Endothelial cell of umbilical vein (primary cell): ENCODE results near the gene HTRA2. TPM values are rescaled to one million over a fixed set of nuclear protein-coding genes. Genes with fewer than 3 reads are reported as not detected.
A peak's percentile ranks its signal among the peaks of the same experiment; 100 is the strongest.

Experiments used
- BruUV-seq: library from RNA; stranded (reverse); fragments of 400-500 nt; replicated peaks from 2 replicates; lab custom pipeline; 2021; lab: Mats Ljungman, UMichigan
- CTCF ChIA-PET: fragments of 300-600, 350-600 bp; sonication (Branson Sonifier 250); formaldehyde crosslinking; loops from one replicate; lab custom pipeline; 2021; ENCODE audit warnings: antibody characterized with exemption, inconsistent platforms; lab: Charles Lee
- POLR2A ChIA-PET: fragments of 300-600, 350-600 bp; sonication (Branson Sonifier 250); formaldehyde crosslinking; loops from one replicate; lab custom pipeline; 2021; ENCODE audit warnings: antibody characterized with exemption, inconsistent platforms; lab: Charles Lee
- DNase-seq: peaks from one replicate; pipeline ENCODE4 v3.0.0-alpha.2; 2011; ENCODE audit warnings: low read depth, low spot score
- FAIRE-seq: peaks from 2 replicates; lab custom pipeline; 2011; peaks lifted over from hg19 to GRCh38; lab: Jason Lieb, UNC
- H2AFZ ChIP-seq: 2 replicates; pipeline ENCODE4 v1.6.0; 2012; ENCODE audit warnings: low read depth, low read length, control low read depth, inconsistent platforms
- H3K27ac ChIP-seq: 2 replicates; pipeline ENCODE4 v1.5.1; 2011; ENCODE audit warnings: low read depth, mild to moderate bottlenecking, control low read depth, low read length, moderate library complexity; ENCODE audit not compliant: insufficient read depth
- H3K27me3 ChIP-seq, 2 experiments: 2 replicates each; pipeline versions ENCODE4 v1.6.0 to v1.6.1; 2011; ENCODE audit warnings: low read length in 2 of 2, mixed read lengths in 1 of 2; ENCODE audit not compliant: control insufficient read depth in 2 of 2, insufficient read depth in 2 of 2
- H3K36me3 ChIP-seq, 2 experiments: 2 replicates in 1 of 2; 3 replicates in 1 of 2; pipeline ENCODE4 v1.5.1; 2011; ENCODE audit warnings: low read length in 2 of 2, mild to moderate bottlenecking in 1 of 2, moderate library complexity in 1 of 2; ENCODE audit not compliant: control insufficient read depth in 2 of 2, insufficient read depth in 2 of 2; ENCODE audit errors: extremely low read depth in 1 of 2
- H3K4me1 ChIP-seq: 3 replicates; pipeline ENCODE4 v1.5.1; 2011; ENCODE audit warnings: mild to moderate bottlenecking, low read length; ENCODE audit not compliant: control insufficient read depth, insufficient read depth; ENCODE audit errors: extremely low read depth
- H3K4me2 ChIP-seq: 2 replicates; pipeline ENCODE4 v1.6.1; 2011; ENCODE audit warnings: low read length, control low read depth, mixed read lengths; ENCODE audit not compliant: insufficient read depth
- H3K4me3 ChIP-seq, 3 experiments: fragments of 200-600 bp in 1 of 3; sonication (generic), shearing (Covaris generic) in 1 of 3; replicated peaks in 1 of 3; 2 replicates each; pipeline ENCODE4 v1.5.1; 2011 to 2016; ENCODE audit warnings: control low read depth in 3 of 3, low read length in 3 of 3, mild to moderate bottlenecking in 2 of 3, inconsistent platforms in 1 of 3, low read depth in 1 of 3, moderate library complexity in 1 of 3; ENCODE audit not compliant: insufficient read depth in 1 of 3
- H3K79me2 ChIP-seq: 2 replicates; pipeline ENCODE4 v1.6.0; 2012; ENCODE audit warnings: low read length, inconsistent platforms; ENCODE audit not compliant: control insufficient read depth, insufficient read depth
- H3K9ac ChIP-seq: replicated peaks from 2 replicates; pipeline ENCODE3; 2011; ENCODE audit warnings: low read length, control low read depth; ENCODE audit not compliant: insufficient read depth; ENCODE audit errors: extremely low read depth
- H3K9me1 ChIP-seq: replicated peaks from 3 replicates; pipeline ENCODE4 v1.6.0; 2011; ENCODE audit warnings: mild to moderate bottlenecking, low read length; ENCODE audit not compliant: control insufficient read depth, insufficient read depth; ENCODE audit errors: extremely low read depth
- H3K9me3 ChIP-seq: replicated peaks from 2 replicates; pipeline ENCODE4 v1.5.1; 2012; ENCODE audit warnings: low read length, inconsistent platforms; ENCODE audit not compliant: control insufficient read depth, insufficient read depth
- H4K20me1 ChIP-seq: replicated peaks from 2 replicates; pipeline ENCODE3; 2011; ENCODE audit warnings: mild to moderate bottlenecking, low read length; ENCODE audit not compliant: control insufficient read depth, insufficient read depth; ENCODE audit errors: extremely low read depth
- EZH2 ChIP-seq: IDR thresholded peaks from 2 replicates; pipeline ENCODE4 v1.6.1; 2012; ENCODE audit warnings: borderline replicate concordance, low read depth, mild to moderate bottlenecking, moderate library complexity, low read length, inconsistent platforms; ENCODE audit not compliant: severe bottlenecking
- FOS ChIP-seq: IDR thresholded peaks from 2 replicates; pipeline ENCODE4 v1.6.1; 2011; ENCODE audit warnings: mild to moderate bottlenecking, low read length, moderate library complexity, borderline replicate concordance; ENCODE audit not compliant: insufficient read depth
- GATA2 ChIP-seq: IDR thresholded peaks from 2 replicates; pipeline ENCODE4 v1.7.0; 2011; ENCODE audit warnings: low read depth, mild to moderate bottlenecking, moderate library complexity, mixed read lengths, low read length; ENCODE audit not compliant: insufficient read length, insufficient read depth
- JUN ChIP-seq: IDR thresholded peaks from 2 replicates; pipeline ENCODE4 v1.6.1; 2011; ENCODE audit warnings: borderline replicate concordance, low read depth; ENCODE audit not compliant: insufficient read length, insufficient read depth
- MYC ChIP-seq: IDR thresholded peaks from one replicate; pipeline ENCODE4 v1.6.1; 2011; ENCODE audit warnings: mild to moderate bottlenecking, low read depth, low read length
- POLR2A ChIP-seq: IDR thresholded peaks from 2 replicates; pipeline ENCODE4 v1.6.1; 2012; ENCODE audit warnings: low read depth, mild to moderate bottlenecking, control low read depth, low read length
- POLR2AphosphoS5 ChIP-seq: IDR thresholded peaks from 2 replicates; pipeline ENCODE4 v1.6.1; 2012; ENCODE audit warnings: low read depth, mild to moderate bottlenecking, control low read depth, low read length, moderate library complexity; ENCODE audit not compliant: insufficient read depth
- dilution Hi-C: fragments of 300-500 bp; cut with MboI; formaldehyde crosslinking; loops from one replicate; pipeline ENCODE4 v1.15.0; 2019; ENCODE audit warnings: low sequenced_read_pairs; ENCODE audit not compliant: extremely low pct_ligation_motif_present
- intact Hi-C: fragments of 100-400 bp; cut with micrococcal nuclease; formaldehyde crosslinking; loops from one replicate; pipeline ENCODE4 v1.10.0; 2022
- polyA plus RNA-seq, 4 experiments: library from polyadenylated mRNA; depleted of rRNA in 3 of 4; stranded (reverse) in 3 of 4; unstranded in 1 of 4; fragments of >200 nt; gene quantifications; 2 replicates each; pipeline versions ENCODE4 v1.2.1 to v1.2.3, GENCODE V29; 2011 to 2012; ENCODE audit warnings: missing spikeins in 1 of 4
- total RNA-seq: library from RNA; stranded (reverse); gene quantifications from 2 replicates; pipeline ENCODE4 v1.2.3, GENCODE V29; 2021
- TF ChIP-seq, protein P1 (sequence below): IDR thresholded peaks from 2 replicates; pipeline ENCODE4 v1.6.1; 2011; ENCODE audit not compliant: insufficient read depth, insufficient read length
- TF ChIP-seq, protein P2 (sequence below), 2 donors: IDR thresholded peaks; 1 replicate in 1 of 2; 2 replicates in 1 of 2; pipeline ENCODE4 v1.5.1; 2011; ENCODE audit warnings: low read length in 2 of 2, mild to moderate bottlenecking in 2 of 2, moderate library complexity in 2 of 2, control low read depth in 1 of 2, inconsistent platforms in 1 of 2, low read depth in 1 of 2; ENCODE audit not compliant: insufficient read depth in 1 of 2; ENCODE audit errors: extremely low read depth in 1 of 2

The HTRA2 gene
- total and polyA plus RNA-seq, 2 donors (not counting 3 experiments of a cell fraction or from before 2014, with no cell fraction given) = 34.3 to 54.1 TPM

DNA sequence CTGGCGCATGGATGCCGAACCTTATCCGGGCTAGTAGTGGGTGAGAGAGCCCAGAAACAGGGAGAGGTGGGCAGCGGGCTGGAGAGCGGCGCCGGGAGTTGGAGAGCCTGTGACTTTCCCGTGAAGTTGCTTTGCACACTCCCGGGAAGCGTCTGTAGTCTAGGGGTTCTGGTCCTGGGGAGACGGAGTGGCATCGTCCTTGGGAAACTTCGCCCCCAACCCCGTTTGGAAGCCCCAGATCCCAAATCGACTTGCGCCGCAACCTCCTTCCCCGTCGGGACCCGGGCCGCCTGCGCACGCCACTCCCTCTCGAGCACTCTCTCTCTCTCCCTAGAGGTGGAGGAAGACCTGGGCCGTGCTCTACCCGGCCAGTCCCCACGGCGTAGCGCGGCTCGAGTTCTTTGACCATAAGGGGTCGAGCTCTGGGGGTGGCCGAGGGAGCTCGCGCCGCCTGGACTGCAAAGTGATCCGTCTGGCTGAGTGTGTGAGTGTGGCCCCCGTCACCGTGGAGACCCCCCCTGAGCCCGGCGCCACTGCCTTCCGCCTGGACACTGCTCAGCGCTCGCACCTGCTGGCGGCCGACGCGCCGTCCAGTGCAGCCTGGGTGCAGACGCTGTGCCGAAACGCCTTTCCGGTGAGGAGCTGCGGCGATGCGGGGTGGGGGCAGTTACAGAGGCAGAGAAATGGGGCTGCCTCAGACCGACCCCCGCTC is 25.2 kb downstream of the HTRA2 start:
- Histone ChIP-seq H3K36me3 (peaks cover 0 to 4% of the 10 kb centered on the region in 2 experiments), H3K9me1 (no peaks in the 10 kb centered on the region), H3K9ac (peak overlapping the region; percentile 64), H3K79me2 (no peaks in the 10 kb centered on the region), H2AFZ (peak overlapping the region; percentile 98), H3K9me3 (no peaks in the 10 kb centered on the region), H3K27me3 (no peaks in the 10 kb centered on the region), H3K27ac (peak overlapping the region; percentile 45), H3K4me2 (peak overlapping the region; percentile 69), H4K20me1 (no peaks in the 10 kb centered on the region), H3K4me3 (peak overlapping the region; percentile 77 to 84 (median 79)), H3K4me1 (peaks cover 3% of the 10 kb centered on the region)
- no peak for FAIRE-seq
- no peak for TF ChIP-seq POLR2A
- TF ChIP-seq GATA2 = no peak
- no peak for TF ChIP-seq POLR2AphosphoS5
- TF ChIP-seq JUN = no peak
- TF ChIP-seq, protein P1, sequence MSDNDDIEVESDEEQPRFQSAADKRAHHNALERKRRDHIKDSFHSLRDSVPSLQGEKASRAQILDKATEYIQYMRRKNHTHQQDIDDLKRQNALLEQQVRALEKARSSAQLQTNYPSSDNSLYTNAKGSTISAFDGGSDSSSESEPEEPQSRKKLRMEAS = no peak
- TF ChIP-seq MYC = no peak
- no peak for TF ChIP-seq FOS
- TF ChIP-seq, protein P2, sequence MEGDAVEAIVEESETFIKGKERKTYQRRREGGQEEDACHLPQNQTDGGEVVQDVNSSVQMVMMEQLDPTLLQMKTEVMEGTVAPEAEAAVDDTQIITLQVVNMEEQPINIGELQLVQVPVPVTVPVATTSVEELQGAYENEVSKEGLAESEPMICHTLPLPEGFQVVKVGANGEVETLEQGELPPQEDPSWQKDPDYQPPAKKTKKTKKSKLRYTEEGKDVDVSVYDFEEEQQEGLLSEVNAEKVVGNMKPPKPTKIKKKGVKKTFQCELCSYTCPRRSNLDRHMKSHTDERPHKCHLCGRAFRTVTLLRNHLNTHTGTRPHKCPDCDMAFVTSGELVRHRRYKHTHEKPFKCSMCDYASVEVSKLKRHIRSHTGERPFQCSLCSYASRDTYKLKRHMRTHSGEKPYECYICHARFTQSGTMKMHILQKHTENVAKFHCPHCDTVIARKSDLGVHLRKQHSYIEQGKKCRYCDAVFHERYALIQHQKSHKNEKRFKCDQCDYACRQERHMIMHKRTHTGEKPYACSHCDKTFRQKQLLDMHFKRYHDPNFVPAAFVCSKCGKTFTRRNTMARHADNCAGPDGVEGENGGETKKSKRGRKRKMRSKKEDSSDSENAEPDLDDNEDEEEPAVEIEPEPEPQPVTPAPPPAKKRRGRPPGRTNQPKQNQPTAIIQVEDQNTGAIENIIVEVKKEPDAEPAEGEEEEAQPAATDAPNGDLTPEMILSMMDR (IDR thresholded peaks at IDR 0.05; ENCODE audit: extremely low read depth in 1 of 2, insufficient read depth in 1 of 2, low read depth in 1 of 2, low read length in 2 of 2) = no peak
- no peak for TF ChIP-seq EZH2
- BruUV-seq = no TSS peak
- peak; percentile 63 for DNase-seq
- CTCF ChIA-PET = interaction anchor here (1.9 kb wide), 2 partner anchors 31 to 33 kb away, joined by 5 to 6 read pairs; no protein-coding TSS in a partner anchor
- POLR2A ChIA-PET = no interaction called here
- dilution Hi-C loops (no loop called here), intact Hi-C loops (loop anchor here (1.0 to 2.0 kb wide), 2 partner anchors 26 to 48 kb away; partner anchors contain the start of genes AUP1, HTRA2 and PCGF1)
